Body of pancreas (tissue), 4 donors: ENCODE measurements around the gene PLXNB1. TPM values are rescaled to one million over a fixed set of nuclear protein-coding genes. Genes with fewer than 3 reads are reported as not detected.
A peak's percentile ranks its signal among the peaks of the same experiment; 100 is the strongest.

Experiments
- ATAC-seq: fragments of 150-250 bp; one replicate; pipeline ENCODE4 v1.9.1; 2016
- DNase-seq, 4 donors: peaks; one replicate each; pipeline ENCODE4 v3.0.0-alpha.2; 2019
- H3K27ac ChIP-seq, 4 donors: fragments of 200-600 bp; sonication (generic); 1 replicate in 3 of 4; 2 replicates in 1 of 4; pipeline versions ENCODE4 v1.5.1 to v1.6.1; 2016 to 2019; ENCODE audit warnings: mild to moderate bottlenecking in 1 of 4, mixed read lengths in 1 of 4, moderate library complexity in 1 of 4
- H3K27me3 ChIP-seq, 2 donors: fragments of 200-600 bp; sonication (generic); one replicate each; pipeline ENCODE4 v1.6.0; 2016; ENCODE audit warnings: mild to moderate bottlenecking in 1 of 2
- H3K36me3 ChIP-seq, 2 donors: fragments of 200-600 bp; sonication (generic); replicated peaks in 1 of 2; 2 replicates each; pipeline ENCODE4 v1.5.1; 2016; ENCODE audit warnings: low read depth in 2 of 2; ENCODE audit not compliant: insufficient read depth in 1 of 2
- H3K4me1 ChIP-seq: fragments of 200-600 bp; sonication (generic); one replicate; pipeline ENCODE4 v1.6.0; 2016
- H3K4me3 ChIP-seq, 2 donors: fragments of 200-600 bp; sonication (generic); 1 replicate in 1 of 2; 2 replicates in 1 of 2; pipeline ENCODE4 v1.5.1; 2016 to 2019
- H3K9me3 ChIP-seq, 3 donors: fragments of 200-600 bp; sonication (generic); 1 replicate in 2 of 3; 2 replicates in 1 of 3; pipeline ENCODE4 v1.5.1; 2016
- CTCF ChIP-seq, 7 experiments: fragments of 450-650 bp in 4 of 7; fragments of 200-600 bp in 3 of 7; sonication (generic) in 3 of 7; IDR thresholded peaks; one replicate each; pipeline ENCODE4 v1.5.1; 2016 to 2019; ENCODE audit warnings: antibody characterized with exemption in 7 of 7
- POLR2A ChIP-seq, 3 donors: fragments of 450-650 bp; IDR thresholded peaks; one replicate each; pipeline ENCODE4 v1.6.1; 2016; ENCODE audit warnings: antibody characterized with exemption in 3 of 3, mild to moderate bottlenecking in 2 of 3
- WGBS, 2 donors: methylation state at CpG; one replicate each; pipeline ENCODE4 v1.1.5; 2017; 5-methylcytosine and 5-hydroxymethylcytosine counted together
- intact Hi-C: fragments of 100-400 bp; cut with DNase I; formaldehyde crosslinking; loops from one replicate; pipeline ENCODE4 v1.15.1; 2023
- total RNA-seq, 2 donors: library from RNA; depleted of rRNA; stranded (reverse); fragments of >200 nt; gene quantifications; one replicate each; pipeline ENCODE4 v1.1.0, GENCODE V29; 2016

The PLXNB1 gene
- total RNA-seq, 2 donors from 2014 or later: 118 to 311 TPM

- peak in 2 of 7 experiments; percentile 11 to 15 for TF ChIP-seq CTCF (IDR thresholded peaks at IDR 0.05)
- TF ChIP-seq POLR2A (IDR thresholded peaks at IDR 0.05): peak; percentile 82 to 87 (median 84)
- peaks cover 21% of the 10 kb centered on the region for H3K4me1 ChIP-seq
- no peaks in the 10 kb centered on the region for H3K9me3 ChIP-seq
- 0 to 1% methylated on average over 15 to 91 of the region's 91 CpGs for WGBS, 2 donors
- H3K27me3 ChIP-seq: no peaks in the 10 kb centered on the region
- intact Hi-C loops: no loop called here
- H3K36me3 ChIP-seq: peaks cover 0 to 4% of the 10 kb centered on the region in 2 donors
- DNase-seq: peak; percentile 88 to 91 (median 90)
- peak within 1 kb of the TSS; percentile 70 to 89 (median 77) for H3K27ac ChIP-seq
- peak within 1 kb of the TSS; percentile 39 to 56 for H3K4me3 ChIP-seq
- ATAC-seq: peak; percentile 99
Measured at GRCh38 chr3:48446425-48447193, 16.7 kb upstream of the PLXNB1 start, which contains the start of gene ATRIP. TSS of gene ATRIP (plus strand) at chr3:48446737. CDS start at chr3:48446846, 109 bp downstream.

- DNase-seq (no peak), ATAC-seq (no peak)
- Histone ChIP-seq H3K4me1 (peaks cover 27% of the 10 kb centered on the region), H3K27ac (peak overlapping the region; percentile 70 to 89 (median 77)), H3K27me3 (no peaks in the 10 kb centered on the region), H3K36me3 (peaks cover 0 to 4% of the 10 kb centered on the region in 2 donors), H3K9me3 (no peaks in the 10 kb centered on the region), H3K4me3 (peak overlapping the region; percentile 39 to 56)
- intact Hi-C loops: no loop called here
- 11 to 13% methylated on average over 6 of the region's 6 CpGs for WGBS, 2 donors
- TF ChIP-seq CTCF (IDR thresholded peaks at IDR 0.05): no peak
- TF ChIP-seq POLR2A (IDR thresholded peaks at IDR 0.05): no peak
Measured at GRCh38 chr3:48446043-48446424, 16.1 kb upstream of the PLXNB1 start.

DNA sequence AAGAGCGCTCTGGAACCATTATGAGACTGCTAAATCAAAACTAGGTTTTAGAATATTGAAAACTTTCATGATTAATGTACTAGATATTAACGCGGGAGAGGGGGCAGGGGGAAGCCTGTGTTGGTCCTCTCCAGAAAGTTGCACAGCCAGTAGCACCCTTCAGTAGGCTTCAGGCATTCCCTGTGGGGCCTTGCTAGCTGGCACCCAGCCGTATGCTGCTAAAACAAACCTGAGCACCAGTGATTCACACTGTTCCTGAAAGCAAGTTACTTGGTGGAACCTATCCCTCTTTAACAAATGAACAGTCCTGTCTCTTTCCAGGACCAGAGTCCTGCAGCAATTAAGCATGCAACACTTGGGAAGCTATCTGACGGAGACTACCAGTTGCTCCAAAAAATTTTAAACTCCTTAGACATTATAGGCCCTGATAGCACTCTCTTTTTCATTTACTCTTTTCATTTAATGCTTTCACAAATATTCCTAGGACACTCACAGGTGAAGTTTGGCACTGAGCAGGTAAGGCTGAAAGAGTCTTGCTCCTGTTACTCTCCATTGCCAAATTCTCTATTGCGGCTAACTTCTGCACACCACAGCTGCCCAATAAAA is 15.5 kb upstream of the PLXNB1 start:
- Histone ChIP-seq H3K27ac (peak overlapping the region in 1 of 4 donors; percentile 89), H3K4me3 (no peak overlapping the region), H3K36me3 (peaks cover 0 to 4% of the 10 kb centered on the region in 2 donors), H3K27me3 (no peaks in the 10 kb centered on the region), H3K9me3 (no peaks in the 10 kb centered on the region), H3K4me1 (peaks cover 29% of the 10 kb centered on the region)
- intact Hi-C loops: no loop called here
- ATAC-seq (no peak), DNase-seq (no peak)
- TF ChIP-seq POLR2A (IDR thresholded peaks at IDR 0.05) (no peak), CTCF (IDR thresholded peaks at IDR 0.05) (no peak)
- WGBS, 2 donors: 55 to 59% methylated on average over 6 of the region's 6 CpGs

DNA sequence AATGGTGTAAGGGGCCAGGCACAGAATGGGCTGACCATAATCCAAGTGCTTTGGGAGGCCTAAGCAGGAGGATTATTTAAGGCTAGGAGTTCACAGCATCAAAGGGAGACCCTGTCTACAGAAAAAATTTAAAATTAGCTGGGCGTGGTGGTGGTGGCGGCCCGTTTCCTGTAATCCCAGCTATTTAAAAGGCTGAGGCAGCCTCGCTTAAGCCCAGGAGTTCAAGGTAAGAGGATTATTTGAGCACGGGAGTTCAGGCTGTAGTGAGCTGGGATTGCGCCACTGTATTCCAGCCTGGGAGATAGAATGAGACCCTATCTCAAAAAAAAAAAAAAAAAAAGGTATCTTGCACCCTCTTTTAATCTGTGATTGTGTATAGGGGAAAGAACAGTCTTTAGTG is 12.1 kb upstream of the PLXNB1 start:
- Histone ChIP-seq H3K27ac (no peak overlapping the region), H3K36me3 (peaks cover 0 to 4% of the 10 kb centered on the region in 2 donors), H3K9me3 (no peaks in the 10 kb centered on the region), H3K27me3 (no peaks in the 10 kb centered on the region), H3K4me1 (peaks cover 31% of the 10 kb centered on the region), H3K4me3 (no peak overlapping the region)
- ATAC-seq (no peak), DNase-seq (no peak)
- intact Hi-C loops: no loop called here
- TF ChIP-seq CTCF (IDR thresholded peaks at IDR 0.05) (no peak), POLR2A (IDR thresholded peaks at IDR 0.05) (no peak)
- WGBS, 2 donors: 82% methylated on average over 6 of the region's 6 CpGs
